Measurements from ENCODE around the gene GALE.
"Not testable (repeated sequence)": the region's sequence is repeated elsewhere in the genome, so short reads cannot be mapped to it uniquely, and the experiment has no call there.

Gene GALE

GRCh38 chr1:23800400-23801337, at the start of gene GALE:
Gene GALE (minus strand): TSS chr1:23800754. CDS start chr1:23799007, 1,747 bp downstream.
- in situ Hi-C loops (cut with HindIII; ENCODE audit: low sequenced_read_pairs): no loop called here

DNA sequence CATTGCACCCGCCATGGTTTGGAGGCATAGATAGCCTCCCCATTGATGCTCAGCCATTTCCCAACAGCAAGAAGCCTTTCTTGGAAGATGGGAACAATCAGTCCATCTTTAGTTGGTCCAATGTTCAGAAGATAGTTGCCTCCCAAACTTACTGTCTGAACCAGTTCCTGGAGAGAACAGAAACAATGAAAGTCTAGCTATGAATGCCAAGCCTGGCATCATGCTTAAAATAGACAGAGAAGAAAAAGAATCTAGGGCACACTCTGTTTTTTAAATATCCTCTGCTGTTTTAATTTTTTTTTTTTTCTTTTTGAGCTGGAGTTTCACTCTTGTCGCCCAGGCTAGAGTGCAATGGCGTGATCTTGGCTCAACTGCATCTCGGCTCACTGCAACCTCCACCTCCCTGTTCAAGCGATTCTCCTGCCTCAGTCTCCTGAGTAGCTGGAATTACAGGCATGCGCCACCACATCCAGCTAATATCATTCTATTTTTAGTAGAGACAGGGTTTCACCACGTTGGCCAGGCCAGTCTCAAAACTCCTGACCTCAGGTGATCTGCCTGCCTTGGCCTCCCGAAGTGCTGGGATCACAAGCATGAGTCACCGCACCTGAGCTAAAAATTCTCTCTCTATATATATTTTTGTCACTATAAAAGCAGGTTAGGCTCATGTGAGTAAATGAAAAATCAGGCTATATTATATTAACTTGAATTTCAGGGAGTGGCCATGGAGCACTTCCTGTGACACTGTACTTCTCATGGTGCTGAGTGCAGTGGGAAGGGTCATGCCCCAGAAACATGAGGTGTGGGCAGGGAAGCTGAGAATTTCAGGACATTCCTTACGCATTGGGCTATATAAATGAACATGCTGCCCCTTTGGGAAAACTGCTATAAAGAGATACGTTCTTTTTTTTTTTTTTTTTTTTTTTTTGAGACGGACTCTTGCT, 48.4 kb upstream of the GALE start:
- in situ Hi-C loops (cut with HindIII; ENCODE audit: low sequenced_read_pairs): no loop called here

DNA sequence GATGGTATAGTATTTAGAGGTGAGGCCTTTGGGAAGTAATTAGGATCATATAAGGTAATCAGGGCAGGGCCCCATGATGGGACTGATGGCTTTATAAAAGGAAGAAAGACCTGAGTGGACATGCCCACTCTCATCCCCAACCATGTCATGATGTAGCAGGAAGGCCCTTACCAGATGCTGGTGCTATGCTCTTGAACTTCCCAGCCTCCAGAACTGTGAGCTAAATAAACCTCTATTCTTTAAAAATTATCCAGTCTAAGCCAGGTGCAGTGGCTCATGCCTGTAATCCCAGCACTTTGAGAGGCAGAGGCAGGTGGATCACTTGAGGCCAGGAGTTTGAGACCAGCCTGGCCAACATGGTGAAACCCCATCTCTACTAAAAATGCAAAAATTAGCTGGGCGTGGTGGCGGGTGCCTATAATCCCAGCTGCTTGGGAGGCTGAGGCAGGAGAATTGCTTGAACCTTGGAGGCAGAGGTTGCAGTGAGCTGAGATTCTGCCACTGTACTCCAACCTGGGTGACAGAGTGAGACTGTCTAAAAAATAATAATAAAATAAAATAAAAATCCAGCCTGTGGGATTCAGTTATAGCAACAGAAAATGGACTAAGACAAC, 47.0 kb upstream of the GALE start:
- in situ Hi-C loops (cut with HindIII; ENCODE audit: low sequenced_read_pairs): not testable (repeated sequence)

DNA sequence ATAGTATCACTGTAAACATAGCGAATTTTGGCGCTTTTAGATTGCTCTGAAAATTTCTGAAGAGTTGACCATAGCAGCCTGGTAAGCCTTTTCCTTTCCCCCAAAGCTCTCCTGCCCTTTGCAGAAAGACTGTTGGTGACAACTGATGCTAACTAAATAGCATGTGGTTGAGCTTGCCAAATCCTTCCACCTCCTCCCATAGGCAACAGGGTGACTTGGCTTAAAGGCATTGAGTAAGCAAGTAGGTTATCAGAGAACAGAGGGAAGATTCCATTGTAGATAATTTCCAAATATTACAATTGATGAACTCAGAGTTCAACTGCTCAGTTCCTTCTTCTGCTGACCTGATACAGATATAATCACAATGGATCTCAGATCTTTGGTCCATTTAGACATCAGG, 44.6 kb upstream of the GALE start:
- in situ Hi-C loops (cut with HindIII; ENCODE audit: low sequenced_read_pairs): no loop called here

DNA sequence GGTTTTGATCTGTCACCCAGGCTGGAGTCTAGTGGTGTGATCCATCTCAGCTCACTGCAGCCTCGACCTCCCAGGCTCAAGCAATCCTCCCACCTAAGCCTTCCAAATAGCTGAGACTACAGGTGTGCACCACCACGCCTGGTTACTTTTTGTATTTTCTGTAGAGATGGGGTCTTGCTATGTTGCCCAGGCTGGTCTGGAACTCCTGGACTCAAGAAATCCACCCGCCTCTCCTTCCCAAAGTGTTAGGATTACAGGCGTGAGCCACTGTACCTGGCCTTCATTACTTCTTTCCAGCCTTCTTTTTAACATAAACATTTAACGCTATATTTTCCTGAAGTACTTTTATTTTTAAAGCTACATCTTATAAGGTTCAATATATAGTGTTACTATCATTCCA, 43.1 kb upstream of the GALE start:
- in situ Hi-C loops (cut with HindIII; ENCODE audit: low sequenced_read_pairs): no loop called here

DNA sequence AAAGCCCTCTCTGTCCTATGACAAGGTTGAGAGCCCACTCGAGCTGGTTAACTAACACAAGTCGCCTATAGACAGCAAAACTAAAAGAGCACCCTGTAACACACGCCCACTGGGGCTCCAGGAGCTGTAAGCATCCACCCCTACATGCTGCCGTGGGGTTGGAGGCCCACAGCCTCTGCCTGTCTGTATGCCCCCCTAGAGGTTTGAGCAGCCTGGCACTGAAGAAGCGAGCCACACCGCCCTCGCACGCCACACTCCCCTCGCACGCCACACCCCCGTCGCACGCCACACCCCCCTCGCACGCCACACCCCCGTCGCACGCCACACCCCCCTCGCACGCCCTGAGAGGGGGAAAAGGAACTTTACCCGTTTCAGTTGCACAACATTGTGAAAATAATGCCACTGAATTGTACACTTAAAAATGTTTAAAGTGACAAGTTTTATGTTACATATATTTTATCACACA, 37.9 kb upstream of the GALE start:
- in situ Hi-C loops (cut with HindIII; ENCODE audit: low sequenced_read_pairs): no loop called here

GRCh38 chr1:23837908-23838307, 37.4 kb upstream of the GALE start:
- in situ Hi-C loops (cut with HindIII; ENCODE audit: low sequenced_read_pairs): no loop called here

DNA sequence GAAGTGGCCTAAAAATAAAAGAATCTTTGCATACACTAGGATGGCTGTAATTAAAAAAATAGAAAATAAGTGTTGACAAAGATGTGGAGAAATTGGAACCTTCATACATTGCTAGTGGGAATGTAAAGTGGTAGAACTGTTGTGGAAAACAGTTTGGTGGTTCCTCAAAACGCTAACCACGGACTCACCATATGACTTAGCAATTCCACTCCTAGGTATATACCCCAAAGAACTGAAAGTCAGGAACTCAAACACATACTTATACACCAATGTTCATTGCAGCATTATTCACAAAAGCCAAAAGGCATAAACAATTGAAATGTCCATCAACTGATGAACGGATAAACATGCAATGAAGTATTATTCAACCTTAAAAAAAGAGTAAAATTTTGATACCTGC, 35.5 kb upstream of the GALE start:
- in situ Hi-C loops (cut with HindIII; ENCODE audit: low sequenced_read_pairs): no loop called here

GRCh38 chr1:23834156-23834555, 33.6 kb upstream of the GALE start:
- in situ Hi-C loops (cut with HindIII; ENCODE audit: low sequenced_read_pairs): loop anchor here (5.0 kb wide), 1 partner anchor 78 kb away; the partner anchor contains the start of gene CNR2

DNA sequence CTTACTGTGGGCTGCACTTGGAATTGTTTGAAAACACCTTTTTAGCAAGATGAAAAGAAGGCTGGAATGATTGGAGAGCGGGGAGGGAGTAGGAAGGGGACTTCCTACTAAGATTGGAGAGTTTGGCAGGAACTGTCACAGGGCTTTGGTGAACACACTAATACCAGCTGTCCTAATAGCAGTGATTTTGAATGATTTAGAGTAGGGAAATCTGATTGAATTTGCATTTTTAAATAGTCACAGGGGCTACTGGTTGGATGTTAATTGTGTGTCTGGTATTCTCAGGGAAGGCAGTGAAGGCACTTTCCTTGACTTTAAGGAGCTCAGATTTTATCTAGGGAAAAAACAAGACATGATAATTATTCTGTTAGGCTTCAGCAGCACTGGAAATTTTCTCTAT, 27.2 kb upstream of the GALE start:
- in situ Hi-C loops (cut with HindIII; ENCODE audit: low sequenced_read_pairs): no loop called here

DNA sequence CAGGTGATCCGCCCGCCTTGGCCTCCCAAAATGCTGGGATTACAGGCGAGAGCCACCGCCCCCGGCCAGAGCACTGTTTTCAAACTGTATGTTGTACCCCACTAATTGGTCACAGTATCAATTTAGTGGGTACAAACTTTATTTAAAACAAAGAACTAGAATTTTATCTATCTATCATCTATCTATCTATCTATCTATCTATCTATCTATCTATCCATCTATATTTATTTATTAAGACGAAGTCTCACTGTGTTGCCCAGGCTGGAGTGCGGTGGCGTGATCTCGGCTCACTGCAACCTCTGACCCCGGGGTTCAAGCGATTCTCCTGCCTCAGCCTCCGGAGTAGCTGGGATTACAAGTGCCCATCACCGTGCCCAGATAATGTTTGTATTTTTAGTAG, 26.0 kb upstream of the GALE start:
- in situ Hi-C loops (cut with HindIII; ENCODE audit: low sequenced_read_pairs): not testable (repeated sequence)

- in situ Hi-C loops (cut with HindIII; ENCODE audit: low sequenced_read_pairs): no loop called here
These were observed 25.4 kb upstream of the GALE start for GRCh38 chr1:23825762-23826522.

GRCh38 chr1:23825076-23825761, 24.7 kb upstream of the GALE start, which contains the start of gene HMGCL:
Gene HMGCL (minus strand): TSS chr1:23825429. CDS start chr1:23825415, 14 bp downstream.
- in situ Hi-C loops (cut with HindIII; ENCODE audit: low sequenced_read_pairs): no loop called here

GRCh38 chr1:23824711-23825075, 24.1 kb upstream of the GALE start:
- in situ Hi-C loops (cut with HindIII; ENCODE audit: low sequenced_read_pairs): no loop called here

- in situ Hi-C loops (cut with HindIII; ENCODE audit: low sequenced_read_pairs): no loop called here
These were observed 23.2 kb upstream of the GALE start for GRCh38 chr1:23823767-23824166.

DNA sequence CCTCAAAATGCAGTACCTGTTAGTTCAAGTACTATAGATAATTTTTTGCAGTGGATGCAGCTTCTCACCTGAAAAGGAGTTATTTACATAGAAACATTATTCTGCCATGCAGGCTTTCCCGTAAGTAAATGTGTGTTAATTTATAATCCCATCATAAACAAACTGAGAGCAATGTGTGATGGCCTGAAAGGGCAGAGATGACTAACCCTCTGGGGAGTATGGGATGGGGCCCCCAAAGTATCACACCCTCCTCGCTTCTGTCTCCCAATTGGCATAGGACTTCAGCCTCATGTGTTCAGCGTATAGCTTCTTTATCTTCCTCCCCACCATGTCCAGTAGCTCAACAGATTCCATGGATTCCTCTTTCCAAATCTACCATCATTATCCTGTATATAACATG, 17.1 kb upstream of the GALE start:
- in situ Hi-C loops (cut with HindIII; ENCODE audit: low sequenced_read_pairs): no loop called here

GRCh38 chr1:23816906-23817305, 16.4 kb upstream of the GALE start:
- in situ Hi-C loops (cut with HindIII; ENCODE audit: low sequenced_read_pairs): no loop called here

GRCh38 chr1:23816361-23816760, 15.8 kb upstream of the GALE start:
- in situ Hi-C loops (cut with HindIII; ENCODE audit: low sequenced_read_pairs): no loop called here

DNA sequence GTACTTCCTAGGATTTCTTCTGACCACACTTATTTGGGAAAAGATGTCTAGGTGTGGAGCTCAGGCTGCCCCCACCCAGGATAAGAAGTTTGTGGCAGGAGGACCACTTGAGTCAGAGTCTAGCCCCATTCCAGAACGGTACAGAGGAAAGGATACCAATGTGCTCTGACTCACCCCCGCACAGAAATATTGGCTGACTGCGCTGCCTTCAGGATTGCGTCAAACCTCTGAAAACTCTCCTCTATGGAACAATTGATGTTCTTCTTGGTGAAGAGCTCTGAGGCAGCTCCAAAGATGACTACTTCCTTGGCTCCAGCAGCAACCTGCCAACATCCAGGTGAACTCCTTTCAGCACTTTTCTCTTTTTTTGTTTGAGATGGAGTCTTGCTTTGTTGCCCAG, 13.5 kb upstream of the GALE start:
- in situ Hi-C loops (cut with HindIII; ENCODE audit: low sequenced_read_pairs): no loop called here
